Thoracic aorta (tissue), 2 donors: ENCODE measurements around the gene IQSEC1. TPM values are rescaled to one million over a fixed set of nuclear protein-coding genes. Genes with fewer than 3 reads are reported as not detected.

Experiments
- ATAC-seq: fragments of 150-250 bp; one replicate; pipeline ENCODE4 v1.8.0; 2017; ENCODE audit warnings: low read depth; ENCODE audit not compliant: insufficient number of reproducible peaks, low FRiP score
- DNase-seq: peaks from one replicate; pipeline ENCODE4 v3.0.0-alpha.2; 2020; ENCODE audit warnings: low spot score
- H3K27ac ChIP-seq, 2 donors: fragments of 200-600 bp; sonication (generic); 1 replicate in 1 of 2; 2 replicates in 1 of 2; pipeline ENCODE4 v1.5.1; 2016; ENCODE audit warnings: mild to moderate bottlenecking in 2 of 2, moderate library complexity in 2 of 2
- H3K27me3 ChIP-seq: fragments of 200-600 bp; sonication (generic); replicated peaks from 2 replicates; pipeline ENCODE4 v1.6.0; 2016; ENCODE audit warnings: mild to moderate bottlenecking; ENCODE audit not compliant: insufficient read depth
- H3K36me3 ChIP-seq: fragments of 200-600 bp; sonication (generic); one replicate; pipeline ENCODE4 v1.5.1; 2016
- H3K4me1 ChIP-seq, 2 donors: fragments of 200-600 bp; sonication (generic); 1 replicate in 1 of 2; 2 replicates in 1 of 2; pipeline versions ENCODE4 v1.5.1 to v1.6.0; 2016; ENCODE audit warnings: low read depth in 2 of 2, mild to moderate bottlenecking in 1 of 2; ENCODE audit not compliant: control insufficient read depth in 1 of 2
- H3K4me3 ChIP-seq: fragments of 200-600 bp; sonication (generic); 2 replicates; pipeline ENCODE4 v1.5.1; 2016; ENCODE audit warnings: mild to moderate bottlenecking
- H3K9me3 ChIP-seq: fragments of 200-600 bp; sonication (generic); 2 replicates; pipeline ENCODE4 v1.5.1; 2016
- CTCF ChIP-seq: fragments of 200-600 bp; sonication (generic); IDR thresholded peaks from one replicate; pipeline ENCODE4 v1.5.1; 2019; ENCODE audit warnings: antibody characterized with exemption
- total RNA-seq, 2 donors: library from RNA; depleted of rRNA; stranded (reverse); fragments of >200 nt; gene quantifications; one replicate each; pipeline versions ENCODE4 v1.1.0 to v1.2.3, GENCODE V29; 2016

Gene IQSEC1
- total RNA-seq, 2 donors from 2014 or later, result 93.6 to 121 TPM

- no peak for TF ChIP-seq CTCF
- Histone ChIP-seq H3K36me3 (peaks cover 81% of the 10 kb centered on the region), H3K4me3 (no peak overlapping the region), H3K4me1 (peaks cover 0 to 8% of the 10 kb centered on the region in 2 donors), H3K9me3 (no peaks in the 10 kb centered on the region), H3K27ac (no peak overlapping the region), H3K27me3 (no peaks in the 10 kb centered on the region)
- no peak for ATAC-seq
- DNase-seq, result no peak
Measured at GRCh38 chr3:12909710-12910109, 163.5 kb downstream of the IQSEC1 start.

- DNase-seq, result no peak
- Histone ChIP-seq H3K9me3 (no peaks in the 10 kb centered on the region), H3K4me3 (no peak overlapping the region), H3K36me3 (peaks cover 73% of the 10 kb centered on the region), H3K4me1 (peaks cover 0 to 8% of the 10 kb centered on the region in 2 donors), H3K27ac (no peak overlapping the region), H3K27me3 (no peaks in the 10 kb centered on the region)
- ATAC-seq, result no peak
- TF ChIP-seq CTCF, result no peak
Measured at GRCh38 chr3:12908859-12909258, 164.4 kb downstream of the IQSEC1 start.

GRCh38 chr3:12908136-12908730 is 165.0 kb downstream of the IQSEC1 start:
- Histone ChIP-seq H3K27ac (no peak overlapping the region), H3K27me3 (no peaks in the 10 kb centered on the region), H3K4me1 (peaks cover 0 to 8% of the 10 kb centered on the region in 2 donors), H3K9me3 (no peaks in the 10 kb centered on the region), H3K36me3 (peaks cover 73% of the 10 kb centered on the region), H3K4me3 (no peak overlapping the region)
- DNase-seq, result no peak
- TF ChIP-seq CTCF, result no peak
- ATAC-seq, result no peak

GRCh38 chr3:12907729-12908128 is 165.5 kb downstream of the IQSEC1 start:
- Histone ChIP-seq H3K27me3 (no peaks in the 10 kb centered on the region), H3K4me1 (peaks cover 0 to 7% of the 10 kb centered on the region in 2 donors), H3K27ac (no peak overlapping the region), H3K4me3 (no peak overlapping the region), H3K9me3 (no peaks in the 10 kb centered on the region), H3K36me3 (peaks cover 73% of the 10 kb centered on the region)
- ATAC-seq (no peak), DNase-seq (no peak)
- TF ChIP-seq CTCF, result no peak

GRCh38 chr3:12907296-12907695 is 165.9 kb downstream of the IQSEC1 start:
- H3K36me3 ChIP-seq, result peaks cover 74% of the 10 kb centered on the region
- no peak overlapping the region for H3K4me3 ChIP-seq
- H3K27ac ChIP-seq, result no peak overlapping the region
- no peaks in the 10 kb centered on the region for H3K27me3 ChIP-seq
- TF ChIP-seq CTCF, result no peak
- peaks cover 0 to 5% of the 10 kb centered on the region in 2 donors for H3K4me1 ChIP-seq
- no peak for DNase-seq
- no peak for ATAC-seq
- H3K9me3 ChIP-seq, result no peaks in the 10 kb centered on the region
